GM18508 (cell line): ENCODE measurements around the gene SREBF2.
A peak's percentile ranks its signal among the peaks of the same experiment; 100 is the strongest.
"Not testable (repeated sequence)": the region's sequence is repeated elsewhere in the genome, so short reads cannot be mapped to it uniquely, and the experiment has no call there.

Experiments
- ATAC-seq: cut with Tn5 transposase; IDR thresholded peaks from one replicate; pipeline ENCODE4 v1.9.1; 2021; ENCODE audit warnings: moderate number of reproducible peaks; ENCODE audit not compliant: insufficient read depth, unreplicated experiment

SREBF2 gene

GRCh38 chr22:41841085-41841712 lies 8.3 kb downstream of the SREBF2 start:
- ATAC-seq, result no peak

GRCh38 chr22:41842996-41843970 lies 10.4 kb downstream of the SREBF2 start:
- no peak for ATAC-seq

GRCh38 chr22:41844036-41844435 lies 11.1 kb downstream of the SREBF2 start:
- ATAC-seq, result no peak

GRCh38 chr22:41844513-41844912 lies 11.6 kb downstream of the SREBF2 start:
- no peak for ATAC-seq

GRCh38 chr22:41845380-41846267 lies 12.7 kb downstream of the SREBF2 start:
- no peak for ATAC-seq

- no peak for ATAC-seq
Observed at GRCh38 chr22:41846268-41846987, 13.5 kb downstream of the SREBF2 start.

GRCh38 chr22:41847300-41847699 lies 14.4 kb downstream of the SREBF2 start:
- ATAC-seq, result no peak

- ATAC-seq, result no peak
Observed at GRCh38 chr22:41848468-41848867, 15.6 kb downstream of the SREBF2 start.

GRCh38 chr22:41856469-41856868 lies 23.6 kb downstream of the SREBF2 start:
- no peak for ATAC-seq

- no peak for ATAC-seq
Observed at GRCh38 chr22:41857155-41857859, 24.4 kb downstream of the SREBF2 start.

- ATAC-seq, result no peak
Observed at GRCh38 chr22:41857860-41858199, 24.9 kb downstream of the SREBF2 start.

- peak; percentile 7 for ATAC-seq
Observed at GRCh38 chr22:41862160-41862529, 29.2 kb downstream of the SREBF2 start.

- ATAC-seq, result peak; percentile 49
Observed at GRCh38 chr22:41862530-41863266, 29.8 kb downstream of the SREBF2 start.

GRCh38 chr22:41863472-41863871 lies 30.6 kb downstream of the SREBF2 start:
- no peak for ATAC-seq

GRCh38 chr22:41868556-41868955 lies 35.7 kb downstream of the SREBF2 start:
- no peak for ATAC-seq

- ATAC-seq, result not testable (repeated sequence)
Observed at GRCh38 chr22:41870081-41870480, 37.2 kb downstream of the SREBF2 start.

- no peak for ATAC-seq
Observed at GRCh38 chr22:41870786-41871185, 37.9 kb downstream of the SREBF2 start.

- no peak for ATAC-seq
Observed at GRCh38 chr22:41873391-41873790, 40.5 kb downstream of the SREBF2 start.

GRCh38 chr22:41874090-41874489 lies 41.2 kb downstream of the SREBF2 start:
- ATAC-seq, result no peak
